HG03520 (cell line): ENCODE results near the gene EPHA2.

Experiments used
- ATAC-seq: cut with Tn5 transposase; IDR thresholded peaks from one replicate; pipeline ENCODE4 v1.9.1; 2021; ENCODE audit warnings: mild to moderate bottlenecking, moderate library complexity; ENCODE audit not compliant: unreplicated experiment

EPHA2 gene

DNA sequence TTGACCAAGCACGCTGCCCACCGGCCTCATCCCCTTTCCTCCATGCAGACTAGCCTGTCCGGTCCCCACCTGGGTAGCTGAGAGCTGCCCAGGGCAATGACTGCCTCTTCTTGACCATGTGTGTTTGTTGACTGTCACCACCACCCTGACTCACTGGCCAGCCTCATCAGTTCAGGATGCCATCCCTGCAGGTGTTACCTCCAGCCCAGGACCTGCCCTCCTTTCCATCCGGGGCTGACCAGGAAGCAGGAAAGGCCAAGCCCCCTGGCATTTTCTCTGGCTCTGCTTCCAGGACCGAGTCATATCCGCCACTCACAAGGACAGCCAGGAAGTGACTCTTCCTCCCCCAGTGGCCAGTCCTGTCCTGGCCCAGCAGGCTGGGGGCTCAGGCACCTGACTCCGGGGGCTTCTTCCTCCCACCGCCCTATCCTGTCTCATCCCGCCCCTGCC lies 17.1 kb downstream of the EPHA2 start:
- ATAC-seq = no peak

DNA sequence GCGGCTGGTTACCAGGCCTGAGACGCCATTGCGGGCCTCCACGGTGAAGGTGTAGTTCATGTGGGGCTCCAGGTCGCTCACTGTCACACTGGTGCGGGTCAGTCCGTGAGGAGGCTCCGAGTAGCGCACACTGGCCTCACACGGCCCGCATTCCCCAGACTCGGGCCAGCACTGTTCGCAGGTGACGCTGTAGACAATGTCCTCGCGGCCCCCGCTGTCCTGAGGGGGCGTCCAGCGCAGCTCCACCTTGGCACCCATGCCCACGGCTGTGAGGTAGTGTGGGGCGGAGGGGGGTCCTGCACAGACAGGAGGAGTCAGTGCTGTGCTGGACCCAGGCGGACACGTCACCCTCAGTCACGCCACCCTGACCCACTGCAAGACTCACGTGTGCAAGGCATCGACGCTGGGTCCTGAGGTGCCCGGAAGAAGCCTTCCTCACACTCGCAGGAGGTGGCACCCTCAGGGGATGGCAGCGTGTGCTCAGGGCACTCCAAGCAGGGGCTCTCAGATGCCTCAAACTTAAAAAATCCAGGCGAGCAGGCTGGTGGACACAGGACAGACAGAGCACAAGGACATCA lies 17.9 kb downstream of the EPHA2 start:
- no peak for ATAC-seq

- ATAC-seq = no peak
Observed at GRCh38 chr1:16135501-16135900, 20.4 kb downstream of the EPHA2 start.

DNA sequence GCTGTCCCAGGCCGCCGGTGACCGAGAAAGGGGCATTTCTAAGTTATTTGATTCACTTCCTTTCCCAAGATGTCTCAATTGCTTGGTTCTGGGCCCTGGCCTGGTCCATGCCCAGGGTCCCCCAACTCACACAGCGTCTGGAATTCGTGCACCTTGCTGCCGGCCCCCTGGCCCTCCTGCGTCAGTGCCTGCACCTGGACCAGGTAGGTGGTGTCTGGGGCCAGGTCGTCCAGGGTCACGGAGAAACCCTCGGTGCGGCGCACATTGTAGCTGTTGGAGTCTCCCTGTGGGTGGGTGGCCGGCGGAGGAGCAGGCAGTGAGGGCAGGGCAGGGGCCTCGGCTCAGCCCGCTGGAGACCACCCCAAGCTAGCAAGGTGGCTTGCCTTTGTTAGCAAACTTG lies 21.0 kb downstream of the EPHA2 start:
- no peak for ATAC-seq

DNA sequence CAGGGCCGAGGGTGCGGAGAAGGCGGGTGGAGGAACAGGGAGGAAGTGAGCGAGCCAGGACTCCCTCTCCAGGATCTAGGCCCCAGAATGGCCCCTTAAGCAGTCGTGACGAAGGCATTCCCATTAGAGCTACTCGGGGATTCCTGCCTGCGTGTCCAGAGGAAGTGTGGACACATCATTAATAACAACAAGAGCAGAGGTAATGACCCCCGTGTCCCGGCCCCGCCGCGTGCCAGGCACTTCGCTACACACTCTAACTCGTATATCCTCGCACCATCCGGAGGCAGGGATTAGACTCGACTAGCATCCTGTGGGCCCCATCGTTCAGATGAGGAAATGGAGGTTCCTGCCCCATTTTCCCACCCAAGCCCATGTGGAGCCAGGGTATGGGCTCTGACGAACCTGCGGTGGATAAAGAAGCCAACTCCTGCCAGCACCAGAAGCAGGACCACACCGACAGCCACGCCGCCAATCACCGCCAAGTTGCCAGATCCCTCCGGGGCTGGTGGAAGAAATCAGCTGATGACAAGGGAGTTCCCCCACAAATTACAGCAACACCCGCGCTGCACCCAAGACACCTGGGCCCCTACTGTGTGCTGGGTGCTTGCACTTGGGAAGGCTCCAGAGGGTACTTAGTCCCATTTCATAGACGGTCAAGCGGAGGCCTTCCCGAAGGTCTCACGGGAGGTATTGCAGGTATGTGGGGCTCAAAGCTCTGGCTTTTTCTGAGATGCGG lies 21.6 kb downstream of the EPHA2 start:
- ATAC-seq = no peak

DNA sequence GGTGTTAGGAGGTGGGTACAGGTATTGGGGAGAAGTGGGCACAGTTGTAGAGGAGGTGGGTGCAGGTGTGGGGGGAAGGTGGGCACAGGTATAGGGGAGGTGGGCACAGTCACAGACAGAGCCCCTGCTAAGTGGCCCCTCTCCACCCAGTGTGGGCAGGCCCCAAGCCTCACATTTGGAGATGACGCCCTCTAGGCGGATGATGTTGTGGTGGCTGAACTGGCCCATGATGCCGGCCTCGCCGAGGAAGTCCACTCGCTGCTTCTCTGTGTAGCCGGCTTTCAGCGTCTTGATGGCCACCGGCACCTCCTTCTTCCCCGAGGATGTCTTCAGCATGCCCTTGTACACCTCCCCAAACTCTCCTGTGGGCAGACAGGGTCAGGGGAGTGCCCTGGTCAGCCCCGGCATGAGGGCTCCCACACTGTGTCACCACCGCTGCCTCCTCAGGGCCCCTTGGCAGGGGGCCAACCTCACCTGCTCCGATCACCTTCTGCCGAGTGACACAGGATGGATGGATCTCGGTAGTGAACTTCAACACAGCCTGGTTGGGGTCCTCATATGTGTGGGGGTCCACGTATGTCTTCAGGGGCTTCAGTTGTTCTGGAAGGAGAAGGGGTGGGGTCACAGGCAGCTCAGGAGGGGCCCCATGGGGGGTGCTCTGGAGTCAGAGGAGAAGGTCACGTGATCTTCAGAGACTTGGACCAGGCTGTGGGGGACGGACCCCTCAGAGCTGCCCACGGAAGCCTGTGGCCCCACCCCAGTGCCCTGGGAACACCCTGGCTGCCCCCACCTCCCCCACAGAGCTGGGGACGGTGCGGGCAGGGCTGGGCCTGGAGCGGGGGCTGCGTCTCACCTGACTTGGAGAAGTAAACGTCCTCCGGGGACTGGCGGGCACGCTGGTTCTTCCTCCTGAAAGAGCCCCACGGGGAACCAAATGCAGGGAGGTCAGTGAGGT lies 22.6 kb downstream of the EPHA2 start:
- ATAC-seq = no peak

- no peak for ATAC-seq
Observed at GRCh38 chr1:16132325-16132785, 23.5 kb downstream of the EPHA2 start.

DNA sequence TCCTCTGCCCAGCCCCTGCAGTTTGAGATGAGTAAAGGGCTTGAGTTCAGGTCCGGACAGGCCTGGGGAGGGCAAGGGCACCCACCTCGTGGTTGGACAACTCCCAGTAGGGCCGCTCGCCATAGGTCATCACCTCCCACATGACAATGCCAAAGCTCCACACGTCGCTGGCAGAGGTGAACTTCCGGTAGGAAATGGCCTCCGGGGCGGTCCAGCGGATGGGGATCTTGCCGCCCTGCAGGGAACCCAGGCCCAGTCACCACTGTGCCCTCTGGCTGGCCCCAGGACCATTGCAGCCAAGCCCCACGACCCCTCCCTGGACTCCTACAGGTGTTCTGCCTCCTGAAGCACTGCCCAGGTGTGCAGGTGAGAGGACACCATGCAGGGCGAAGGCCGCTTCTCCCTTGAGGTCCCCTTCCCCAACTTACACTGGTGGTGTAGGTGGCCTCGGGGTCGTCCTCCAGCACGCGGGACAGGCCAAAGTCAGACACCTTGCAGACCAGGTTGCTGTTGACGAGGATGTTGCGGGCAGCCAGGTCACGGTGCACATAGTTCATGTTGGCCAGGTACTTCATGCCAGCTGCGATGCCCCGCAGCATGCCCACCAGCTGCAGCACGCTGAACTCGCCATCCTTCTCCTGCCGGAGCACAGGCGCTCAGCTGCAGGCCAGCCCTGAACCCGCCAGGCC lies 24.1 kb downstream of the EPHA2 start:
- ATAC-seq = no peak

- no peak for ATAC-seq
Observed at GRCh38 chr1:16130827-16131226, 25.0 kb downstream of the EPHA2 start.

DNA sequence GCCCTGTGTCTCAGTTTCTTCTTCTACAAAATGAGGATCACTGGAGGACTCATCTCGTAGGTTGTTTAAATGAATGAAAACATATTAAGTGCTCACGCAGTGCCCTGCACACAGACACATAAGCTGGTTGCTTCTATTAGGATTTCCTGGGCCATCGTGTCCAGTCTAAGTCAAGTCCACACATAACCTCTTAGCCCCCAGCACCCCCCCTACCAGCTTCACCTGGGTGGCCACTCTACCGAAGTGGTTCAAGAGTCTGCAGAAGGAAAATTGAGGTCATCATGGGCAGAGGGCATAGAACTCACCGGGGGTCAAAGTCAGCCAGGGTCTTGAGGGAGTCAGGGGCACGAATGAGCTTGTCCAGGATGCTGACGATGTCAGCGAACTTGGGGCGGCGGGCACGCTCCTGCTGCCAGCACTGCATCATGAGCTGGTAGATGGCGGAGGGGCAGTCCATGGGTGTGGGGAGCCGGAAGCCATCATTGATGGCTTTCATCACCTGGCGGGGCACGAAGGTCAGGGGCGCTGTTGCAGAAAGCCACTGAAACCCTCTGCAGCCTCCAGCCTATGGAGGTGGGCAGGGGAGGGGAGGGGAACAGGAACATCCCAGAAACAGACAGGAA lies 25.8 kb downstream of the EPHA2 start:
- no peak for ATAC-seq

DNA sequence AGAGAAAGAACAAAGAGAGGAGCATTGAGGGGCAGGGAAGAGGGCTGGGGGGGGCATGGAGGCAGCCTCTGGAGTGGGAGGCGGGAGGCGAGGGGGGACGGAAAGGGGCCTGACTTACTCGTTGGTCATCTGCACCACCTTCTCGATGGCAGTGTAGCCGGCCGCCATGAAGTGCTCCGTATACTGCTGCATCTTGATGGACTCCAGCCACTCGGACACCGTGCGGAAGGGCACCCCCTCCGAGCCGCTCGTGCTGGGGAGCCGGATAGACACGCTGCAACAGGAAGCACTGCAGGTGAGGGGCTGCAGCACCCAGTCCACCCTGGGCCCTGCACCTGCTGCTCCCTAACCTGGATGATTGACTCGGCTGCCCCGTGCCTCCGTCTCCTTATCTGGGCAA lies 26.6 kb downstream of the EPHA2 start:
- no peak for ATAC-seq

- no peak for ATAC-seq
Observed at GRCh38 chr1:16128338-16128741, 27.5 kb downstream of the EPHA2 start.

DNA sequence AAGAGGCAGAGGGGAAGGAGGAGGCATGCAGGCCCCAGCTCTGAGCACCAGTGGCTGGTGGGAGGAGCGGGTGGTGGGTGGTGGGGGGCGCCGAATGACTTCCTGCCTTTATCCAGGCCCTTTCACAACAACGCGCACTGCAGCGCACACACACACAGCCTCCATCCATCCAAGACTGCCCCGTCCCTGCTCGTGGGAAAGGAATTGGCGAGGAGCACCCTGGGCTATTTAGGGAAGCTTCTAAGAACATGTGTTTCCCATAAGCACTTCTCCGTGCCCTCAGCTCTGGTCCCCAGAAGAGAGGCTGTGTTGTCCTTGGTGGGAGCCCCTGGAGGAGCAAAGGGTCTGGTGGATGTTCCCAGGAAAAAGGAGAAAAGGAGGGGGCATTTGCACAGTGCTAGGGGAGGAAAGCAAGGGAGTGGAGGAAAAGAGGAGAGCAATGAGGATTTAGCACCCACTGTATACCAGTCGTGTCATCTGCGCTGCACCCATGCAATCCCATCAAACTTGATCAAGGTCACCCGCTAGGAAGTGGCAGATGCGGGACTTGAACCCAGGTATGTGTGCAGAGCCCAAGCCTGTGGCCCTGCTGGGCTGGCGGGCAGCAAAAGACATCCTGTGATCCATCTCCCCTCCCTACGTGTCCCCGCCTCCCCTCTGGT lies 28.1 kb downstream of the EPHA2 start:
- ATAC-seq = no peak

GRCh38 chr1:16126743-16127515 lies 28.9 kb downstream of the EPHA2 start:
- no peak for ATAC-seq

GRCh38 chr1:16126160-16126559 lies 29.7 kb downstream of the EPHA2 start:
- ATAC-seq = no peak

- ATAC-seq = no peak
Observed at GRCh38 chr1:16125483-16125882, 30.4 kb downstream of the EPHA2 start.

- ATAC-seq = no peak
Observed at GRCh38 chr1:16125088-16125470, 30.8 kb downstream of the EPHA2 start.

DNA sequence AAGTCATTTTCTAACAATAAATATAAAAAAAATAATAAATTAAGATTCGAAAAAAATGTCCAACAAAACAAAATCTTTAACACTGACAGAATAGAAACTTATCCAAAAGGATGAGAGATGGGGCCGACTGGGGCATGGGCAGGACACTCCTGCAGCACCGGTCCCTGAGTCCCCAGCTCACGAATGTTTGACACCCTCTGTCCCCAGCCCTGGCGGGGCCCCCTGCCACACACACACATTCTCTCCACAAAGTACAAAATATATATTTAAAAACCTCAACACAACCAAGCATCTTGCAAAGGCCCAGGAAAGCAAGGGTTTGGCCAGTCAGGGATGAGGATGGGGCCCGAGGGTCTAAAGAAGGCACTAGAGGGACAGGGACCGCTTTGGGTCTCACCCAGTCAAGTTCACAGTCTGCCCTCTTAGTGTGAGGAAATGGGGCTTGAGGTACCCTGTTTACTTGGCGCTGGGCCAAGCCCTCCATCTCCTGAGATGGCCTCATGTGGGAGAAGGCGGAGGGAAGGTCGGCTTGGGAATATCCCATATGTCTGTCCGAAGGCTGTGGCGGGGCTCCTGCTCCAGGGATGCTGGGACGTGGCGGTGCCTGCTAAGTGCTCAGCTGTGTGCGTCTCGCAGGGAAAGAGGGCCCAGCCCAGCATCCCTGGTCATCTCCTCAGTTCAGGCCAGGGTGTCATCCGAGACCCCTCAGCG lies 31.3 kb downstream of the EPHA2 start:
- no peak for ATAC-seq

DNA sequence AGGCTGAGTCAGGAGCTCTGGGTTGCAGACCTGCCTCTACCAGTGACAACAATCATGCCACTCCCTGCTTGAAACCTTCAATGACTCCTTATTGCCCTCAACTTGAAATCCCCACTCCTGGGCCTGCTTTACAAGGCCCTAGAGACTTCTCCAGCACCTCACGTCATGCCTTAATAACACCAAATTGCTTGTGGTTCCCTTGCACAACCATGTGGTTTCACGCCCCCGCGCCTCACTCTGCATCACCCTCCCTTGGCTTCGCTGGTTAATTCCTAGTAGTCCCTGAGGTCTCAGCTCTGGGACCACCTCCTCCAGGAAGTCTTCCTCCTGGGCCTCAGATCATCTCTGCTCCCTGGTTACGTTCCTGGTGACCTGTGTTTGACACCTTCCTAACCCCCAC lies 33.0 kb downstream of the EPHA2 start:
- no peak for ATAC-seq
